ENCODE results near the gene GRB2. TPM values are rescaled to one million over a fixed set of nuclear protein-coding genes. Genes with fewer than 3 reads are reported as not detected.

Gene GRB2
- total RNA-seq, 2 donors from 2014 or later, result 85.5 to 86.6 TPM

- 91 to 95% methylated on average over 6 to 9 of the region's 9 CpGs for WGBS, 2 experiments (ENCODE audit: insufficient coverage in 1 of 2, insufficient read length in 1 of 2)
- no peak overlapping the region for H3K4me3 Mint-ChIP-seq
- Histone ChIP-seq H3K36me3 (ENCODE audit: control insufficient read depth, insufficient read depth, low read length) (no peaks in the 10 kb centered on the region), H3K9ac (ENCODE audit: extremely low read depth, low read length, poor library complexity, severe bottlenecking) (no peak overlapping the region), H3K4me1 (ENCODE audit: control insufficient read depth, insufficient read depth, low read length) (peaks cover 6% of the 10 kb centered on the region), H3K27ac (ENCODE audit: low read depth, low read length) (no peak overlapping the region), H3K27me3 (ENCODE audit: control insufficient read depth, insufficient read depth, low read length, poor library complexity, severe bottlenecking) (no peaks in the 10 kb centered on the region), H3K4me3 (ENCODE audit: low read length) (no peak overlapping the region), H3K9me3 (ENCODE audit: control insufficient read depth, low read length) (no peaks in the 10 kb centered on the region)
- H3K4me1 Mint-ChIP-seq, result peaks cover 44% of the 10 kb centered on the region
- DNase-seq, result no peak
- no peaks in the 10 kb centered on the region for H3K36me3 Mint-ChIP-seq (ENCODE audit: low read depth)
- no peaks in the 10 kb centered on the region for H3K9me3 Mint-ChIP-seq
- no peaks in the 10 kb centered on the region for H3K27me3 Mint-ChIP-seq (ENCODE audit: insufficient read depth)
- TF ChIP-seq, protein P1, sequence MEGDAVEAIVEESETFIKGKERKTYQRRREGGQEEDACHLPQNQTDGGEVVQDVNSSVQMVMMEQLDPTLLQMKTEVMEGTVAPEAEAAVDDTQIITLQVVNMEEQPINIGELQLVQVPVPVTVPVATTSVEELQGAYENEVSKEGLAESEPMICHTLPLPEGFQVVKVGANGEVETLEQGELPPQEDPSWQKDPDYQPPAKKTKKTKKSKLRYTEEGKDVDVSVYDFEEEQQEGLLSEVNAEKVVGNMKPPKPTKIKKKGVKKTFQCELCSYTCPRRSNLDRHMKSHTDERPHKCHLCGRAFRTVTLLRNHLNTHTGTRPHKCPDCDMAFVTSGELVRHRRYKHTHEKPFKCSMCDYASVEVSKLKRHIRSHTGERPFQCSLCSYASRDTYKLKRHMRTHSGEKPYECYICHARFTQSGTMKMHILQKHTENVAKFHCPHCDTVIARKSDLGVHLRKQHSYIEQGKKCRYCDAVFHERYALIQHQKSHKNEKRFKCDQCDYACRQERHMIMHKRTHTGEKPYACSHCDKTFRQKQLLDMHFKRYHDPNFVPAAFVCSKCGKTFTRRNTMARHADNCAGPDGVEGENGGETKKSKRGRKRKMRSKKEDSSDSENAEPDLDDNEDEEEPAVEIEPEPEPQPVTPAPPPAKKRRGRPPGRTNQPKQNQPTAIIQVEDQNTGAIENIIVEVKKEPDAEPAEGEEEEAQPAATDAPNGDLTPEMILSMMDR (conservative IDR thresholded peaks at IDR 0.05), result no peak
- peak overlapping the region; percentile 76 for H3K27ac Mint-ChIP-seq
These were observed 63.5 kb downstream of the GRB2 start for GRCh38 chr17:75341784-75342486.

DNA sequence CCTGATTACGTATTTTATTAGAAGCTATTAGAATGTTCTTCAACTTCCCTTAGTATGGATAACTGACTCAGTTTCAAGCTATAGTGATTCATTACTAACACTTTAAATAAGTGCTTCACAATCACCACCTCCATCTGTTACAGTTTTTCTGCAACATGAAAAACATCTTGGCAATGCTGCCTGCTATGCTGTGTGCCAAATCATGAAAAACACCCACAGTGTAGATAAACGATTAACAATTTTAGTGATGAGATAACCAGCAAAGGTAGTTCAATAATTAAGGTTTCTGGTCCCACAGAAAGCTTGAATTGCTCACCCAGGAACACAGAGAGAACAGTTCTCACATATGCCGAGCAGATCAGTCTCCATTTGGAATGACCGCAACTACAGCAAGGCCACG, 64.8 kb downstream of the GRB2 start:
- Histone ChIP-seq H3K27me3 (ENCODE audit: control insufficient read depth, insufficient read depth, low read length, poor library complexity, severe bottlenecking) (no peaks in the 10 kb centered on the region), H3K9ac (ENCODE audit: extremely low read depth, low read length, poor library complexity, severe bottlenecking) (no peak overlapping the region), H3K9me3 (ENCODE audit: control insufficient read depth, low read length) (no peaks in the 10 kb centered on the region), H3K4me3 (ENCODE audit: low read length) (no peak overlapping the region), H3K27ac (ENCODE audit: low read depth, low read length) (no peak overlapping the region), H3K4me1 (ENCODE audit: control insufficient read depth, insufficient read depth, low read length) (peaks cover 13% of the 10 kb centered on the region), H3K36me3 (ENCODE audit: control insufficient read depth, insufficient read depth, low read length) (no peaks in the 10 kb centered on the region)
- no peaks in the 10 kb centered on the region for H3K9me3 Mint-ChIP-seq
- WGBS, 2 experiments (ENCODE audit: insufficient coverage in 1 of 2, insufficient read length in 1 of 2), result 96 to 99% methylated on average over 5 of the region's 5 CpGs
- peaks cover 50% of the 10 kb centered on the region for H3K4me1 Mint-ChIP-seq
- TF ChIP-seq, protein P1 (conservative IDR thresholded peaks at IDR 0.05), result no peak
- no peaks in the 10 kb centered on the region for H3K36me3 Mint-ChIP-seq (ENCODE audit: low read depth)
- H3K27ac Mint-ChIP-seq, result peak overlapping the region; percentile 9
- no peaks in the 10 kb centered on the region for H3K27me3 Mint-ChIP-seq (ENCODE audit: insufficient read depth)
- no peak overlapping the region for H3K4me3 Mint-ChIP-seq
- no peak for DNase-seq

GRCh38 chr17:75339971-75340370, 65.5 kb downstream of the GRB2 start:
- DNase-seq, result no peak
- Mint-ChIP-seq H3K27me3 (ENCODE audit: insufficient read depth) (no peaks in the 10 kb centered on the region), H3K36me3 (ENCODE audit: low read depth) (no peaks in the 10 kb centered on the region), H3K9me3 (no peaks in the 10 kb centered on the region), H3K4me1 (peaks cover 51% of the 10 kb centered on the region), H3K4me3 (no peak overlapping the region), H3K27ac (no peak overlapping the region)
- 97 to 100% methylated on average over 3 of the region's 3 CpGs for WGBS, 2 experiments (ENCODE audit: insufficient coverage in 1 of 2, insufficient read length in 1 of 2)
- Histone ChIP-seq H3K4me3 (ENCODE audit: low read length) (no peak overlapping the region), H3K9ac (ENCODE audit: extremely low read depth, low read length, poor library complexity, severe bottlenecking) (no peak overlapping the region), H3K4me1 (ENCODE audit: control insufficient read depth, insufficient read depth, low read length) (peaks cover 9% of the 10 kb centered on the region), H3K27ac (ENCODE audit: low read depth, low read length) (no peak overlapping the region), H3K9me3 (ENCODE audit: control insufficient read depth, low read length) (no peaks in the 10 kb centered on the region), H3K36me3 (ENCODE audit: control insufficient read depth, insufficient read depth, low read length) (no peaks in the 10 kb centered on the region), H3K27me3 (ENCODE audit: control insufficient read depth, insufficient read depth, low read length, poor library complexity, severe bottlenecking) (no peaks in the 10 kb centered on the region)
- TF ChIP-seq, protein P1 (conservative IDR thresholded peaks at IDR 0.05), result no peak

Measured in endodermal cell (in vitro differentiated cells).